ELR (cell line): ENCODE measurements around the gene GLIS1.
A peak's percentile ranks its signal among the peaks of the same experiment; 100 is the strongest.

ENCODE experiments used
- DNase-seq: peaks from one replicate; pipeline ENCODE4 v3.0.0-alpha.2; 2015; ENCODE audit warnings: low read depth

GLIS1 gene

DNA sequence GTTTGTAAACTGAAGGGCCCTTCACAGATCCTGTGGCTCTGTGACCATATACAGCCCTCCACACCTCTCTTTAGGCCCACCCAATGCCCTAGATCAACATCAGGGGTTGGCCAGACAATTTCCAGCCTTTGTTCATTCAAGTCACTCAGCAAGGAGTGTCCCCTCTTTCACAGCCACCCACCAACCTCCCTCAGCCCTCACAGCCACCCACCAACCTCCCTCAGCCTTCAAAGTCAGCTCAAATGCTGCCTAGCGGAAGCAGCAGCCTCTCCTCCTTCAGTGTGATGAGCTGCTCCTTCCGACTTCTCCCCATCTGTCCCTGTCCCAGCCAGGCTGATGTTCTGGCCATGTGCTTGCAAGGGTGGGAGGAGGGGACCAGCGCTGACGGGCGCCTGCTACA lies 208.4 kb downstream of the GLIS1 start:
- DNase-seq = no peak

GRCh38 chr1:53529555-53529954 lies 209.4 kb downstream of the GLIS1 start:
- DNase-seq = no peak

DNA sequence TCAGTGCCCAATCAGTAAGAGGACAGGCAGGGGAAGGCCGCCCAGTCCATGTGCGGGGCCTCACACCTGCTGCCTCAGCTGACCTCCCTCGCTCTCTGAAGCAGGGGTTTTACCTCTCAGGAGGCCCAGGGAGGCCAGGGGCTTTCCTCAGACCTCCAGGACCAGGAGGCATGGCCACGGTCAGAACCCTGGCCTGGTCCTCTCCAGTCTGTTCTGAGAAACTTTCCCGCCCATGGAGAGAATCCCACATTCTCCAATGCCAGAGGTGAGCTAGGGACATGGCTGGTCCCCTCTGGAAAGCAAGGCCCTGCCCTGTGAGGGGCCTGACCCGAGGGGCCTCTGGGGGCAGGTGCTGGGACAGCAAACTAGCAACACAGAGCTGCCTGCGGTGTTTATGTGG lies 211.6 kb downstream of the GLIS1 start:
- no peak for DNase-seq

GRCh38 chr1:53526451-53527101 lies 212.4 kb downstream of the GLIS1 start:
- no peak for DNase-seq

- peak; percentile 22 for DNase-seq
Measured at GRCh38 chr1:53525595-53525994, 213.4 kb downstream of the GLIS1 start.

DNA sequence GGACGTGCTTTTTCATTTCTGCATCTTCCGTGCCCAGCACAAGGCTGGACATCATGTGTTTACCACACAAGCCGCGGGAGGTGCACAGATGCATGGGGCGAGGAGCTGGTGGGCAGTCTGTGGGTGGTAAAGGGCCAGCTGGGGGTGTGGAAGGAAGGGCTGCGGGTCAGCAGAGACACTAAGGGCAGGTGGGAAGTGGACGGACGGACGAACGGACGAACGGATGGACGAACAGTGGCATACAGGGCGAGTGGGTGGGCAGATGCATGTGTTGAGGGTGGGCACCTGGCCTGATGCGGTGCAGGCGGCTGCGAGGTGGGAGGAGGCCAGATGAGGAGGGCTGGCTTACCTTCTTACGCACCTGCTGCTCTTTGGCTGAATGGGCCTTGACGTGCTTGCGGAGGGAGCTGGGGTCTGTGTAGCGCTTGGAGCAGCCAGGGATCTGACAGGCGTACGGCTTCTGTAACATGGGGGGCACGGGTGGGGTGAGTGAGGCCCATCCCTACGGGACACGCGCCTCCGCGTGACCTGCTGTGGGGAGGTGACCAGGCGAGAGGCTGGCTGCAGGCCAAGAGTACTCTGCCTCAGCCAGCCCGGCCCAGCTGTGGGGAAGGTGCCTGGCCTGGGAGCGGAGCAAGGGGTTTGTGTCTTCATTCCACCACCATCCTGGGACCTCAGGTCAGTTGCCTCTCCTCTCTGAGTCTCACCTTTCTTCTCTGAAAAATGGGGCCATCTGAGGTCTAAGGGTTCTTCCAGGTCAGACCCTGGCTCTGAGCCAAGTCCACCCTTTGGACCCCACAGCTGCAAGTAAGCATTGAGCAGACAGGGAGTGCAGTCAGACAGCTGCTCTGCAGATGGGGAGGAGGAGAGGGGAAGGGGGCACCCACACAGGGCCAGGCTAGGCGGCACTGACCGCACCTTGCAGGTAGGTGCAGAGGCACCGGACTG lies 214.3 kb downstream of the GLIS1 start:
- DNase-seq = no peak

GRCh38 chr1:53521924-53522552 lies 216.9 kb downstream of the GLIS1 start:
- no peak for DNase-seq

DNA sequence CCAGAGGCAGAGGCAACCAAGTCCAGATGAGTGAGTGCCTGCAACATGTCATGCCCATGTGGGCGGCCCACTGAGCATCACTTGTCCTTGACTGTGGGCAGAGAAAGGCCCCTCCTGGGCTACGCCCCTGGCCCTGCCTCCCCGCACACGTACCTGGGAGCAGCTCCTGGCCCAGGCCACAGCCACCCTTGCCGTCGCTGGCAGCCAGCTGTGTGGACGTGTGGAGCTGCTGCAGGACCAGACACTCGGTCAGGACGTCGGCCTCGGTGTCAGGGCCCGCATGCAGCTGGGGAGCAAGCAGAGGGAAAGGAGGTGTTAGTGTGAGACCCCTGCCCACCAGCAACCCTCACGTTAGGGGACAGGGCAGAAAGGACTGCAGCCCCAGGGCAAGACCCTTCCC lies 218.5 kb downstream of the GLIS1 start:
- no peak for DNase-seq

- no peak for DNase-seq
Measured at GRCh38 chr1:53519421-53519820, 219.5 kb downstream of the GLIS1 start.

GRCh38 chr1:53518775-53519174 lies 220.2 kb downstream of the GLIS1 start:
- DNase-seq = no peak

- no peak for DNase-seq
Measured at GRCh38 chr1:53517821-53518352, 221.1 kb downstream of the GLIS1 start.

GRCh38 chr1:53517109-53517508 lies 221.9 kb downstream of the GLIS1 start:
- no peak for DNase-seq

- no peak for DNase-seq
Measured at GRCh38 chr1:53516181-53516580, 222.8 kb downstream of the GLIS1 start.

DNA sequence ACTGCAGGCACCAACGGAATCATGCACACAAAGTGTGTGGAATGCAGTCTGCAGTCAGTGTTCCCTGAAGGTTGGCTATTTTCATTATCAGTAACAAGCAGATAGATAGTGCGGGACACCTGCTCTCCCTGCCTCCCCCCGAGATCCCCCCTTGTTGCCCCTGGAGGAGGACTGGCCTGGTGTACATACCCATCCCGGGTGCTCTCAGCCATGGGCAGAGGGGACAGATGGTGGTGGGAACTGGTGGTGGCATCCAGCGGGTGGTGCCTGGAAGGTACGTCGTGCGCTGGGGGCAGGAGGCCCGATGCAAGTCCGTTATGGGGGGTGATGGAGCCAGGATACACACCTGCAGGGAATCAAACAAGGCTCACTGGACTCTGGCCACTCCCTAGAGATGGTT lies 224.5 kb downstream of the GLIS1 start:
- no peak for DNase-seq

- no peak for DNase-seq
Measured at GRCh38 chr1:53513846-53514245, 225.1 kb downstream of the GLIS1 start.

DNA sequence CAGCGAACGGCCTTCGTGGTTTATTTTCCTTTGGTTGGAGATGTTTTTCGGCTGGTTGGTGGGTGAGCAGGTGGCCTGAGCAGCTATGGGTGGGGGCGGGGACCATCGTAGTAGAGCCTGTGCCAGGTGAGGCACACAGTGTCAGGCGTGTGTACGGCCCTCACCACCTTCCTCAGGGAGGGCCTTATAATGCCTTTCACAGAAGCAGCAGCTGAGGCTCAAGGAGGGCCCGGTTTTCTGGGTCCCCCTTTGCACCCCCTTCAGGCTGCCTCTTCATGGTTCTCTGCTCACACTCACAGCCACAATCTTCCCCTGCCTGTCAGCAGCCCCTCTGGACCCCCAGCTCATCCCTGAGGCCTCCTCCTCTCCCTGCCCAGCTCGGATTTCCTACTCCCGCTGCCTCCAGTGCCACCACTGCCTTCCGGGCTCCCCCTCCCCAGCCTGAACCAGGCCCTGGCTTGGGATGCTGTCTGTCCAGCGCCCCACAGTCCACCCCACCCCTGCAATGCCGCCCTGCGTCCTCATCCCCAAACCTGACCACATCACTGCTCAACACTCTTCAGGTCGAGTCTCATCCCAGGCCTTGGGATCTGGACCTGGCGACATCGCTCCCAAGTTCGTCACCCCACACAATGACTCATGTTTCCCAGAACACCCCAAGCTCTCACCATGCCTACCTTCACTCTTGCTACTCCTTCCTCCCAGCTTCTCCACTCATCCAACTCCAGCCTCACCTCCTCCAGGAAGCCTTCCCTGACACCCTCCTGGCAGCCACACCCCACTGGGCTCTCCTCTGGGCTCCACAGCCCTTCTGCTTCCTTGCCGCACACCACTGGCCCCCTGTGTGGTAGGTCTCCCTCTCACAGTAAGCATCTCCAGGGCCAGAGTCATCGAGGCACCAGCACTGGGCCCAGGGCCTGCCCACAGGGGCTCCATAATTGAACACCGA lies 225.9 kb downstream of the GLIS1 start:
- no peak for DNase-seq

- DNase-seq = peak; percentile 21
Measured at GRCh38 chr1:53511933-53512806, 226.8 kb downstream of the GLIS1 start.

GRCh38 chr1:53511323-53511932 lies 227.5 kb downstream of the GLIS1 start:
- DNase-seq = no peak

DNA sequence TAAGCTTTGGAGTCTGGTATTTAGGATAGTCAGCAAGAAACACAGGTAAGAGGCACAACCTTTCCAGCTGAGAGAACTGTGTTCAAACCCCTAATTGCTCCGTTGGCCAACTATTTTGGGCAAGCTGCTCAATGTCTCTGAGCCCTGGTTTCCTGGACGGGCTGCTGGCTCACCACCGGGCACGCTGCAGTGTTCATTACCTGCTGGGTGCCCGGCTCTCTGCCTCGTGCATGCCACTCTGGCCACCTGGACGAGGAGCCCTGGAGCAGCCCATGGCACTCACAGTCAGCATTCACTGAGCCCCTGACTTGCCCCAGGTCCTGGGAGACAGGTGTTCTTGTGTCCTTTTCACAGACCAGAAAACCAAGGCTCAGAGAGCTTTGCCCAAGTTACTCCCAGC lies 228.7 kb downstream of the GLIS1 start:
- no peak for DNase-seq

GRCh38 chr1:53509775-53510174 lies 229.2 kb downstream of the GLIS1 start:
- no peak for DNase-seq
